ENCODE data around the gene RANGRF.
"Not testable (repeated sequence)": the region's sequence is repeated elsewhere in the genome, so short reads cannot be mapped to it uniquely, and the experiment has no call there.

Gene RANGRF, protein sequence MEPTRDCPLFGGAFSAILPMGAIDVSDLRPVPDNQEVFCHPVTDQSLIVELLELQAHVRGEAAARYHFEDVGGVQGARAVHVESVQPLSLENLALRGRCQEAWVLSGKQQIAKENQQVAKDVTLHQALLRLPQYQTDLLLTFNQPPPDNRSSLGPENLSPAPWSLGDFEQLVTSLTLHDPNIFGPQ

DNA sequence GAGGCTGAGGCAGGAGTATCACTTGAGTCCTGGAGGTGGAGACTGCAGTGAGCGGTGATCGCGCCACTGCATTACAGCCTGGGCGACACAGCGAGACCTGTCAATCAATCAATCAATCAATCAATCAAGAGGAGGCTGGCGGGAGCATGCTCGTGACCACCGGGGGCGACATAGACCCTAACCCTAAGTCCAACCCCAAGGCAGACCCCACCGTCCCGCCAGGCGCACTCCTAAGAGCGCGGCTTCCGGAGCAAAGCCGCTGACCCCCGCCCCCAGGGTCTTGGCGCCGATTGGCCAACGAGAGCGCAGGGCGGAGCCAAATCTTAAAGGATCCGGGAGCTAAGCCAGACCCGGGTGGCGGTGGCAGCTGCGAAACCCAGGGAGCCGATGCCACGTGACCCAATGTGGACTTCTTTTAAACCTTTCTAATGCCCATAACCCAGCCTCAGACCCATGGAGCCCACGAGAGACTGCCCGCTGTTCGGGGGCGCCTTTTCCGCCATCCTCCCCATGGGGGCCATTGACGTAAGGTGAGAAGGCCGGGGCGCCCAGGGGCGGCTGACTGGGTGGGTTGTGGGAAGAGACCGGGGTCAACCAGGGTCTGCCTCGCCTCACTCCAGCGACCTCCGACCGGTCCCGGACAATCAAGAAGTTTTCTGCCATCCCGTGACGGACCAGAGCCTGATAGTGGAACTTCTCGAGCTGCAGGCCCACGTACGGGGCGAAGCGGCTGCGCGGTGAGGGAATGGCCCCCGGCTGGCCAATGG, at the start of gene RANGRF:
Gene RANGRF (plus strand): TSS at position 335 of the 767 bp plus-strand sequence. CDS start 119 bp downstream, at position 454.
- peaks cover 70% of the 10 kb centered on the region for H3K4me1 Mint-ChIP-seq (ENCODE audit: low read depth)
- H3K27me3 Mint-ChIP-seq: no peaks in the 10 kb centered on the region
- peaks cover 30% of the 10 kb centered on the region for H3K36me3 Mint-ChIP-seq (ENCODE audit: low read depth)
- H3K4me3 Mint-ChIP-seq: peak within 1 kb of the TSS; percentile 92
- no peaks in the 10 kb centered on the region for H3K9me3 Mint-ChIP-seq
- intact Hi-C loops (cut with micrococcal nuclease): loop anchor here (2.0 kb wide), 1 partner anchor 40 kb away; the partner anchor contains the start of genes CTC1 and PFAS
- peak within 1 kb of the TSS; percentile 95 for H3K27ac Mint-ChIP-seq

DNA sequence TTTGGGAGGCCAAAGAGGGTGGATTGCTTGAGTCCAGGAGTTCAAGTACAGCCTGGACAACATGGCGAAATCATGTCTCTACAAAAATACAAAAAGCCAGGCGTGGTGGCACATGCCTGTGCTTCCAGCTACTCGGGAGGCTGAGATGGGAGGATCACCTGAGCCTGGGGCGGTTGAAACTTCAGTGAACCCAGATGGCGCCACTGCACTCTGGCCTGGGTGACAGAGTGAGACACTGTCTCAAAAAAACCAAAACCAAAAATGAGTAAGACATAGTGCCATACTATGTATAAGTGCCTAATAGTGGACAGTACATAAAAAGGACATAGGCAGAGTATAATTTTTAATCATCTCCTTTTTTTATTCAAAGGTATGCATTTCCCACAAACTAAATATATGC, 44.6 kb upstream of the RANGRF start:
- H3K36me3 Mint-ChIP-seq (ENCODE audit: low read depth): peaks cover 71% of the 10 kb centered on the region
- no peak overlapping the region for H3K4me3 Mint-ChIP-seq
- no peaks in the 10 kb centered on the region for H3K27me3 Mint-ChIP-seq
- H3K4me1 Mint-ChIP-seq (ENCODE audit: low read depth): peaks cover 17% of the 10 kb centered on the region
- intact Hi-C loops (cut with micrococcal nuclease): no loop called here
- no peak overlapping the region for H3K27ac Mint-ChIP-seq
- no peaks in the 10 kb centered on the region for H3K9me3 Mint-ChIP-seq

DNA sequence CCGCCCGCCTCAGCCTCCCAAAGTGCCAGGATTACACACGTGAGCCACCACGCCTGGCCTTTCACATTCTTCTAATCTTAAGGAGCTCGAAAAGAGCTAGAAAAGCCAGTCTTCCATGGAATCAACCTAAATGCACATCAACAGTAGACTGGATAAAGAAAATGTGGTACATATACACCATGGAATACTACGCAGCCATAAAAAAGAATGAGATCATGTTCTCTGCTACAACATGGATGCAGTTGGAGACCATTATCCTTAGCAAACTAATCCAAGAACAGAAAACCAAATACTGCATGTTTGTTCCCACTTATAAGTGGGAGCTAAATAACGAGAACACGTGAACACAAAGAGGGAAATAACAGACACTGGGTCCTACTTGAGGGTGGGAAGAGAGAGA, 43.7 kb upstream of the RANGRF start:
- no peak overlapping the region for H3K27ac Mint-ChIP-seq
- H3K4me3 Mint-ChIP-seq: no peak overlapping the region
- peaks cover 61% of the 10 kb centered on the region for H3K36me3 Mint-ChIP-seq (ENCODE audit: low read depth)
- no peaks in the 10 kb centered on the region for H3K27me3 Mint-ChIP-seq
- H3K9me3 Mint-ChIP-seq: no peaks in the 10 kb centered on the region
- peaks cover 22% of the 10 kb centered on the region for H3K4me1 Mint-ChIP-seq (ENCODE audit: low read depth)
- intact Hi-C loops (cut with micrococcal nuclease): loop anchor here (5.0 kb wide), 1 partner anchor 133 kb away; the partner anchor contains the start of gene KRABD2

DNA sequence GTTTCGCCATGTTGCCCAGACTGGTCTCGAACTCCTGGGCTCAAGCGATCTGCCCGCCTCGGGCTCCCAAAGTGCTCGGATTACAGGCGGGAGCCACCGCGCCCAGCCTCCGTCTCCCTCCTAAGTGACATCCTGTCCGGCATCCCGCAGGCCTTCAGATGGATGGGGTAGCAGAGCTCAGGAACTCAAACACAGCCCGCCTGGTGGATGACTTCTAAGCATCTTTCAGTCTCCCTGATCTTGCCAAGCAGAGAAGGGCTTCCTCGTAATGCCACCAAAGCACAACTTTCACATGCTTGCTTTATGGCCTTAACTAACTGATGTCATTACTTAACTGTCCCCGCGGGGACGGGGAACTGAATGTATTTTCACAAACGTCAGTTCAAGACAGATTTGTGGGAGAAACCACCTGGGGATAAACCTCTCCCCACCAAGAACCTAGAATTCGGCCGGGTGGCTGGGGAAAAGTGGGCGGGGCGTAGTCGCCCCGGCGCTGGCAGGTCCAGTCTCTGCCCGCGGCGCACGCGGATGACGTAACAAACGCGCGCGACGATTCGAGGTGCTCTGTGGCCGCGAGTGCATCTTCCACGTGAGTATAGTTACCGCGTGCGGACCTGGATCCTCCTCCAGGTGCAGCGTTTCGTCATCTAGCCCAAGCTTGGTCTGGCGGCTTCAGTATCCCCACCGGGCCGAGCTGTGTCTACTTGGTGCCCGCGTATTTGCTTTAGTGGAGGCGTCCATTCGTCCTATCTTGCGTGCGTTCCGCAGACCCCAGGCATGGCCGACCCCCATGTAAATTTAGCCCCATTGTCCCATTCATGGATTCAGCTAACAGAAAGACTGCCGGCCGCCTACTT, 39.5 kb upstream of the RANGRF start, which contains the start of gene PFAS:
Gene PFAS (plus strand): TSS at position 539 of the 857 bp plus-strand sequence. CDS start 4,649 bp downstream, outside the sequence.
- no peaks in the 10 kb centered on the region for H3K9me3 Mint-ChIP-seq
- H3K27me3 Mint-ChIP-seq: no peaks in the 10 kb centered on the region
- intact Hi-C loops (cut with micrococcal nuclease): loop anchor here (2.0 to 5.0 kb wide), 2 partner anchors 40 to 128 kb away; partner anchors contain the start of genes KRABD2 and RANGRF
- peak within 1 kb of the TSS; percentile 90 for H3K4me3 Mint-ChIP-seq
- H3K4me1 Mint-ChIP-seq (ENCODE audit: low read depth): peaks cover 33% of the 10 kb centered on the region
- peak within 1 kb of the TSS; percentile 99 for H3K27ac Mint-ChIP-seq
- peaks cover 29% of the 10 kb centered on the region for H3K36me3 Mint-ChIP-seq (ENCODE audit: low read depth)

DNA sequence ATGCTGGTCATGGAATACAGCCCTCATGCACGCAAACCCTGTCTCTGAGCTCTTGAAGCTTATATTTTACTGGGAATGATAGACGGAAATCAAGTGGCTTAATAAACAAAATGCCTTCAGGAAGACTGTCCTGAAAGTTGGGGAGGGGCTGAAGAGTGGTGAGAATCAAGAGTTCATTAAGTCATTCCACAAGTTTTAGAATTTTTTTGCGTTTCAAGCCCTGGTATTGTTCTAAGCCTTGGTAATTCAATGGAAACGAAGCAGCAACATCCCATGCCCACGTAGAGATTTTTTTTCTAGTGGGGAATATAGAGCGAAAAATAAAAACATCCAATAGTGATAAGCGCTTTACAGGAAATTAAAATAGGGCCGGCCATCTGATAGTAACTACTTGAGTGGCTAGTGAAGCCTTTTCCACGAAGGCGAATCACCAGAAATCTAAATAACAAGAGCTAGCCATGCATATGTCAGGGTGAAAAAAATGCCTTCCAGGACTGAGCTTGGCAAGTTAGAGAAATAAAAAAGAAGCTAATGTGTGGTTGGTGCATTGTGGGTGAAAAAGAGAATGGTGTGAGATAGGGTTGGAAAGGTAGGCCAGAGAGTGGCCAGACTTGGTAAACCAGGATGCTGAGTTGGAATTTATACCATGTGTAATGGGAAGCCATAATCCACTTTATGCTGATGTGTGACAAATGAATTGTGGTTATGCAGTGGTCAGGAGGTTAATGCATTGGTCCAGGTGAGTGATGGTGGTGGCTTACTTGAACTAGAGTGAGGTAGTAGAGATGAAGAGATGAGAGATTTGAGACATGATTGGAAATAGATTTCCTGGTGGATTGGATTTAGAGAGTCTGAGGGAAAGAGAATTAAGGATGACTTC, 38.6 kb upstream of the RANGRF start:
- intact Hi-C loops (cut with micrococcal nuclease): loop anchor here (2.0 to 5.0 kb wide), 2 partner anchors 39 to 127 kb away; partner anchors contain the start of genes KRABD2 and RANGRF
- no peaks in the 10 kb centered on the region for H3K27me3 Mint-ChIP-seq
- H3K4me1 Mint-ChIP-seq (ENCODE audit: low read depth): peaks cover 31% of the 10 kb centered on the region
- H3K4me3 Mint-ChIP-seq: peak overlapping the region; percentile 82
- H3K9me3 Mint-ChIP-seq: no peaks in the 10 kb centered on the region
- peak overlapping the region; percentile 99 for H3K27ac Mint-ChIP-seq
- H3K36me3 Mint-ChIP-seq (ENCODE audit: low read depth): peaks cover 34% of the 10 kb centered on the region

DNA sequence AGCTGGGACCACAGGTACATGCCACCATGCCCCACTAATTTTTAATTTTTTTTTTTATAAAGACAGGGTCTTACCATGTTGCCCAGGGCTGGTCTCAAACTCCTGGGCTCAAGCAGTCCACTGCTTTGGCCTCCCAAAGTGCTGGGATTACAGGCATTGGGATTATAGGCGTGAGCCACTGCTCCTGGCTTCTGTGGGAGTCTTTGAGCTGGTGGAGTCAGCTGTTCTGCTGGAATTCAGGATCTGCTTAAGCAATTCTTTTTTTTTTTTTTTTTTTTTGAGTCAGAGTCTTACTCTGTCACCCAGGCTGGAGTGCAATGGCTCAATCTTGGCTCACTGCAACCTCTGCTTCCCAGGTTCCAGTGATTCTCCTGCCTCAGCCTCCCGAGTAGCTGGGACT, 37.1 kb upstream of the RANGRF start:
- H3K27ac Mint-ChIP-seq; H3K4me3 Mint-ChIP-seq; intact Hi-C loops (cut with micrococcal nuclease); H3K27me3 Mint-ChIP-seq; H3K9me3 Mint-ChIP-seq: not testable (repeated sequence)
- peaks cover 17% of the 10 kb centered on the region for H3K4me1 Mint-ChIP-seq (ENCODE audit: low read depth)
- peaks cover 39% of the 10 kb centered on the region for H3K36me3 Mint-ChIP-seq (ENCODE audit: low read depth)

DNA sequence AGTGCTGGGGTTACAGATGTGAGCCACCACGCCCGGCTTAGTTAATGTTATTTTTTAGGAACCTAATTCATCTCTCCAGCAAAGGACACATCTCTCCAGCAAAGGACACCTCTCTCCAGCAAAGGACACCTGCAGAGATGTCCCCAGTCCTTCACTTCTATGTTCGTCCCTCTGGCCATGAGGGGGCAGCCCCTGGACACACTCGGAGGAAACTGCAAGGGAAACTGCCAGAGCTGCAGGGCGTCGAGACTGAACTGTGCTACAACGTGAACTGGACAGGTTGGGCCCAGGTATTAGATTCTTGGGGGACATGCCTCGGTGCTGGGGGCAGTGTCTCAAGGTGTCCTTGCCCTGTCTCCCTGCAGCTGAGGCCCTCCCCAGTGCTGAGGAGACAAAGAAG, 34.7 kb upstream of the RANGRF start:
- H3K9me3 Mint-ChIP-seq: no peaks in the 10 kb centered on the region
- H3K36me3 Mint-ChIP-seq (ENCODE audit: low read depth): peaks cover 53% of the 10 kb centered on the region
- intact Hi-C loops (cut with micrococcal nuclease): no loop called here
- no peaks in the 10 kb centered on the region for H3K27me3 Mint-ChIP-seq
- H3K4me1 Mint-ChIP-seq (ENCODE audit: low read depth): peaks cover 15% of the 10 kb centered on the region
- no peak overlapping the region for H3K27ac Mint-ChIP-seq
- no peak overlapping the region for H3K4me3 Mint-ChIP-seq

DNA sequence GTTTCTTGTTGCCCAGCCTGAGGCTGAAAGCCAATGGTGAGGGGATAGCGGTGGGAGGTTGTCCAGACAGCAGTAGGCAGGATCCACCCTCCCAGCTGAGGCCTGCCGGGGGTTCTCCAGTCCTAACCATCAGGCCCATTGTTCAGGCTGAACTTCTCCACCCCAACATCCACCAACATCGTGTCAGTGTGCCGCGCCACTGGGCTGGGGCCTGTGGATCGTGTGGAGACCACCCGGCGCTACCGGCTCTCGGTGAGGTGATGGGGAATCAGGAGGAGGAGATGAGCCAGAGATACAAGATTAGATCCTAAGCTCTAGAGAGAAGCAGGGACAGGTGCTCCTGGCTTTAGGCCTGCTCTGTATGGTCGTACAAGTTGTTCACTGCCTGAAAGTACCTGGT, 33.6 kb upstream of the RANGRF start:
- Mint-ChIP-seq H3K27me3 (no peaks in the 10 kb centered on the region), H3K36me3 (ENCODE audit: low read depth) (peaks cover 54% of the 10 kb centered on the region), H3K9me3 (no peaks in the 10 kb centered on the region), H3K4me1 (ENCODE audit: low read depth) (peaks cover 9% of the 10 kb centered on the region), H3K27ac (no peak overlapping the region), H3K4me3 (no peak overlapping the region)
- intact Hi-C loops (cut with micrococcal nuclease): no loop called here

DNA sequence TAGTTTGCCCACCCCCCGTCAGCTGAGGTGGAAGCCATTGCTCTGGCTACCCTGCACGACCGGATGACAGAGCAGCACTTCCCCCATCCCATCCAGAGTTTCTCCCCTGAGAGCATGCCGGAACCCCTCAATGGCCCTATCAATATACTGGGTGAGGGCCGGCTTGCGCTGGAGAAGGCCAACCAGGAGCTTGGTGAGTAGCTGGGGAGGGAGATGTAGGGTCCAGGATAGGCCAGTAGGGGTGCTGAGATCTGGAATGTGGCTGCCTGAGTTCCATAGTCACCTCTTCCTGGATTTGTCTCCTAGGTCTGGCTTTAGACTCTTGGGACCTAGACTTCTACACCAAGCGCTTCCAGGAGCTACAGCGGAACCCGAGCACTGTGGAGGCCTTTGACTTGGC, 33.0 kb upstream of the RANGRF start:
- no peak overlapping the region for H3K27ac Mint-ChIP-seq
- H3K4me3 Mint-ChIP-seq: no peak overlapping the region
- H3K36me3 Mint-ChIP-seq (ENCODE audit: low read depth): peaks cover 57% of the 10 kb centered on the region
- H3K9me3 Mint-ChIP-seq: no peaks in the 10 kb centered on the region
- peaks cover 3% of the 10 kb centered on the region for H3K4me1 Mint-ChIP-seq (ENCODE audit: low read depth)
- H3K27me3 Mint-ChIP-seq: no peaks in the 10 kb centered on the region
- intact Hi-C loops (cut with micrococcal nuclease): no loop called here

DNA sequence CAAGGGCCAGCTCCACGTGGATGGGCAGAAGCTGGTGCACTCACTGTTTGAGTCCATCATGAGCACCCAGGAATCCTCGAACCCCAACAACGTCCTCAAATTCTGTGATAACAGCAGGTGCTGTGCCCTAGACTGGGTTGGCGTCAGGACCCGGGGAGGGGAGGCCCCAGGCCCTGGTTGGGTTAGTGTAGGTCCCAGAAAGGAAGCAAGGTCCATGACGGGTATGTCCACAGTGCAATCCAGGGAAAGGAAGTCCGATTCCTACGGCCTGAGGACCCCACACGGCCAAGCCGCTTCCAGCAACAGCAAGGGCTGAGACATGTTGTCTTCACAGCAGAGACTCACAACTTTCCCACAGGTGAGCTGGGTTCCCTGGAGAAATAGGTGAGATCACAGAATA, 32.2 kb upstream of the RANGRF start:
- no peaks in the 10 kb centered on the region for H3K27me3 Mint-ChIP-seq
- intact Hi-C loops (cut with micrococcal nuclease): no loop called here
- no peaks in the 10 kb centered on the region for H3K4me1 Mint-ChIP-seq (ENCODE audit: low read depth)
- H3K36me3 Mint-ChIP-seq (ENCODE audit: low read depth): peaks cover 64% of the 10 kb centered on the region
- no peak overlapping the region for H3K4me3 Mint-ChIP-seq
- no peaks in the 10 kb centered on the region for H3K9me3 Mint-ChIP-seq
- no peak overlapping the region for H3K27ac Mint-ChIP-seq

DNA sequence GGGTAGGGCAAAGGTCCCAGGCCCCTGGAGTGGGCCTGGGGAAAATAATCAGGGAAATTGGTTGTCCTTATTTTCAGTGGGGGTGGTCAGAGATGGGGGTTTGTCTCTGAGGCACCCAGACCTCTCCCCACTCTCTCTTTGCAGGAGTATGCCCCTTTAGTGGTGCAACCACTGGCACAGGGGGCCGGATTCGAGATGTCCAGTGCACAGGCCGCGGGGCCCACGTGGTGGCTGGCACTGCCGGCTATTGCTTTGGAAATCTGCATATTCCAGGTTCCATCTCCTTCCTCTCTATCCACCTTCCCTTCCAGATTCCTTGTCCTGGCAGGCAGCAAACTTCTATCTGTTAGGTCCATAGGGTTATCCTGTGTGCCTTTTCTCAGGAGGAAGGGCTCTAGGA, 31.8 kb upstream of the RANGRF start:
- Mint-ChIP-seq H3K36me3 (ENCODE audit: low read depth) (peaks cover 68% of the 10 kb centered on the region), H3K4me3 (no peak overlapping the region), H3K4me1 (ENCODE audit: low read depth) (no peaks in the 10 kb centered on the region), H3K27ac (no peak overlapping the region), H3K9me3 (no peaks in the 10 kb centered on the region), H3K27me3 (no peaks in the 10 kb centered on the region)
- intact Hi-C loops (cut with micrococcal nuclease): no loop called here

DNA sequence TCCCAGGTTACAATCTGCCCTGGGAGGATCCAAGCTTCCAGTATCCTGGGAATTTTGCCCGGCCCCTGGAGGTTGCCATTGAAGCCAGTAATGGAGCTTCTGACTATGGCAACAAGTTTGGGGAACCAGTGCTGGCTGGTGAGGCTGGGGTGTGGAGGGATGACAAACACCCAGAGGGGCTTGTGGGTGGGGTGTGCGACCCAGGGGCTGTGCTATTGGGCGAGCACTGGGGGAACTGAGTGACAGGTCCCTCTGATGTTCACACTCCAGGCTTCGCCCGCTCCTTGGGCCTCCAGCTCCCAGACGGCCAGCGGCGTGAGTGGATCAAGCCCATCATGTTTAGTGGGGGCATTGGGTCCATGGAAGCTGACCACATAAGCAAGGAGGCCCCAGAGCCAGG, 30.7 kb upstream of the RANGRF start:
- H3K36me3 Mint-ChIP-seq (ENCODE audit: low read depth): peaks cover 76% of the 10 kb centered on the region
- H3K27ac Mint-ChIP-seq: no peak overlapping the region
- intact Hi-C loops (cut with micrococcal nuclease): no loop called here
- H3K4me3 Mint-ChIP-seq: no peak overlapping the region
- H3K4me1 Mint-ChIP-seq (ENCODE audit: low read depth): no peaks in the 10 kb centered on the region
- no peaks in the 10 kb centered on the region for H3K9me3 Mint-ChIP-seq
- no peaks in the 10 kb centered on the region for H3K27me3 Mint-ChIP-seq

DNA sequence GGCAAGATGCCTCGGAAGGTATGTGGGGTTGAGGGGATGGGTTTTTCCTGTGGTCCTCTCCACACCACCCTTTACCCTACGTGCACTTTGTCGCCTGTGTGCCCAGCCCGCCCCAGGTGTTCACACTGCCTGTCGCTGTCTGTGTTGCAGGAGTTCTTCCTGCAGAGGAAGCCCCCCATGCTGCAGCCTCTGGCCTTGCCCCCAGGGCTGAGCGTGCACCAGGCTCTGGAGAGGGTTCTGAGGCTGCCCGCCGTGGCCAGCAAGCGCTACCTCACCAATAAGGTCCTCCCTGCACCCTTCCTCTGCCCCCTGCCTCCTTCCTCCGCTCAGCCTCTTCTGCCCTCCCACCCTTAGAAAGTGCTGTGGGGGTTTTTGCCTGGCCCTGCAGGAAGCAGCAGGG, 24.1 kb upstream of the RANGRF start:
- Mint-ChIP-seq H3K4me3 (no peak overlapping the region), H3K9me3 (no peaks in the 10 kb centered on the region), H3K4me1 (ENCODE audit: low read depth) (peaks cover 12% of the 10 kb centered on the region), H3K27ac (no peak overlapping the region), H3K27me3 (no peaks in the 10 kb centered on the region), H3K36me3 (ENCODE audit: low read depth) (peaks cover 82% of the 10 kb centered on the region)
- intact Hi-C loops (cut with micrococcal nuclease): no loop called here

Data from dendritic cell treated with granulocyte-macrophage colony-stimulating factor and Interleukin-4, amounts not matched to agents 40 ng/mL and 50 ng/mL, for 4 days (primary cell).